CD8-positive, alpha-beta memory T cell (primary cell): ENCODE data around the gene CDK17. TPM values are rescaled to one million over a fixed set of nuclear protein-coding genes. Genes with fewer than 3 reads are reported as not detected.
"Not testable (repeated sequence)": the region's sequence is repeated elsewhere in the genome, so short reads cannot be mapped to it uniquely, and the experiment has no call there.

Experiments
- CTCF ChIA-PET: fragments of 350-600 bp; sonication (Branson Sonifier 250); formaldehyde crosslinking; loops from one replicate; lab custom pipeline; 2021; ENCODE audit warnings: antibody characterized with exemption; lab: Charles Lee
- POLR2A ChIA-PET: fragments of 350-600 bp; sonication (Branson Sonifier 250); formaldehyde crosslinking; loops from one replicate; lab custom pipeline; 2021; ENCODE audit warnings: antibody characterized with exemption; lab: Charles Lee
- DNase-seq, 5 donors: peaks; one replicate each; pipeline versions ENCODE4 v3.0.0 to v3.0.0-alpha.2; 2020 to 2022; ENCODE audit warnings: mixed read lengths in 1 of 5
- H3K27ac ChIP-seq: one replicate; pipeline ENCODE4 v1.7.0; 2013; ENCODE audit warnings: low read depth, mild to moderate bottlenecking, low read length, moderate library complexity
- H3K27me3 ChIP-seq: 2 replicates; pipeline ENCODE4 v1.7.0; 2013; ENCODE audit warnings: low read length, mild to moderate bottlenecking; ENCODE audit not compliant: insufficient read depth, poor library complexity, severe bottlenecking
- H3K36me3 ChIP-seq: 2 replicates; pipeline ENCODE4 v1.7.0; 2013; ENCODE audit warnings: mild to moderate bottlenecking, low read length, moderate library complexity; ENCODE audit not compliant: insufficient read depth
- H3K4me1 ChIP-seq: 2 replicates; pipeline ENCODE4 v1.7.0; 2013; ENCODE audit warnings: mild to moderate bottlenecking, low read length, moderate library complexity; ENCODE audit not compliant: insufficient read depth
- H3K4me3 ChIP-seq: 2 replicates; pipeline ENCODE4 v1.7.0; 2013; ENCODE audit warnings: mild to moderate bottlenecking, low read length
- H3K9me3 ChIP-seq: 2 replicates; pipeline ENCODE4 v1.7.0; 2013; ENCODE audit warnings: mild to moderate bottlenecking, low read length
- H3K27ac Mint-ChIP-seq, 8 donors: one replicate each; pipeline ENCODE4 v1.8.0; 2020 to 2021; ENCODE audit warnings: mixed read lengths in 8 of 8, mild to moderate bottlenecking in 6 of 8, inconsistent platforms in 3 of 8, moderate library complexity in 3 of 8
- H3K27me3 Mint-ChIP-seq, 2 donors: one replicate each; pipeline ENCODE4 v1.8.0; 2020 to 2021; ENCODE audit warnings: mixed read lengths in 2 of 2, mild to moderate bottlenecking in 1 of 2, moderate library complexity in 1 of 2
- H3K36me3 Mint-ChIP-seq, 3 donors: one replicate each; pipeline ENCODE4 v1.8.0; 2020 to 2021; ENCODE audit warnings: mixed read lengths in 3 of 3, inconsistent platforms in 1 of 3, mild to moderate bottlenecking in 1 of 3
- H3K4me1 Mint-ChIP-seq, 3 donors: one replicate each; pipeline ENCODE4 v1.8.0; 2020 to 2021; ENCODE audit warnings: mixed read lengths in 3 of 3, inconsistent platforms in 1 of 3, mild to moderate bottlenecking in 1 of 3
- H3K4me3 Mint-ChIP-seq, 7 donors: one replicate each; pipeline ENCODE4 v1.8.0; 2020 to 2021; ENCODE audit warnings: mixed read lengths in 7 of 7, mild to moderate bottlenecking in 6 of 7, moderate library complexity in 4 of 7, inconsistent platforms in 2 of 7
- H3K9me3 Mint-ChIP-seq, 5 donors: one replicate each; pipeline ENCODE4 v1.8.0; 2020 to 2022; ENCODE audit warnings: mixed read lengths in 5 of 5, mild to moderate bottlenecking in 3 of 5, moderate library complexity in 2 of 5, inconsistent platforms in 1 of 5
- polyA plus RNA-seq: library from polyadenylated mRNA; unstranded; fragments of 300-500 nt; fragmentation: Illumina TruSeq; gene quantifications from one replicate; pipeline ENCODE4 v1.2.3, GENCODE V29; 2021
- total RNA-seq, 2 experiments: library from RNA; stranded (reverse); gene quantifications; one replicate each; pipeline ENCODE4 v1.2.3, GENCODE V29; 2021

Gene CDK17
- total and polyA plus RNA-seq, 3 experiments from 2014 or later, result 34.6 to 40.0 (median 36.0) TPM

GRCh38 chr12:96354326-96354725 lies 45.9 kb downstream of the CDK17 start:
- ChIA-PET CTCF (no interaction called here), POLR2A (no interaction called here)
- Histone ChIP-seq H3K27ac (no peak overlapping the region), H3K27me3 (no peaks in the 10 kb centered on the region), H3K4me1 (peaks cover 75% of the 10 kb centered on the region), H3K9me3 (no peaks in the 10 kb centered on the region), H3K36me3 (no peaks in the 10 kb centered on the region), H3K4me3 (no peak overlapping the region)
- H3K27me3 Mint-ChIP-seq, result no peaks in the 10 kb centered on the region
- peaks cover 82 to 94% (median 93%) of the 10 kb centered on the region in 3 donors for H3K4me1 Mint-ChIP-seq
- H3K27ac Mint-ChIP-seq, result peak overlapping the region in 3 of 8 donors; percentile 45 to 49 (median 47)
- H3K9me3 Mint-ChIP-seq, result no peaks in the 10 kb centered on the region
- DNase-seq, result no peak
- no peaks in the 10 kb centered on the region for H3K36me3 Mint-ChIP-seq
- peak overlapping the region in 2 of 7 donors; percentile 15 to 20 for H3K4me3 Mint-ChIP-seq

GRCh38 chr12:96352161-96352835 lies 47.9 kb downstream of the CDK17 start:
- Mint-ChIP-seq H3K9me3 (no peaks in the 10 kb centered on the region), H3K36me3 (no peaks in the 10 kb centered on the region), H3K4me1 (peaks cover 82 to 98% (median 94%) of the 10 kb centered on the region in 3 donors), H3K27ac (peak overlapping the region in 5 of 8 donors; percentile 13 to 70 (median 37)), H3K27me3 (no peaks in the 10 kb centered on the region), H3K4me3 (peak overlapping the region in 4 of 7 donors; percentile 18 to 37 (median 25))
- no peaks in the 10 kb centered on the region for H3K36me3 ChIP-seq
- no peaks in the 10 kb centered on the region for H3K27me3 ChIP-seq
- no peak overlapping the region for H3K4me3 ChIP-seq
- POLR2A ChIA-PET, result no interaction called here
- CTCF ChIA-PET, result interaction anchor here (1.2 kb wide), 1 partner anchor 11 kb away, joined by 3 read pairs; no protein-coding TSS in a partner anchor
- no peaks in the 10 kb centered on the region for H3K9me3 ChIP-seq
- H3K27ac ChIP-seq, result no peak overlapping the region
- H3K4me1 ChIP-seq, result peaks cover 79% of the 10 kb centered on the region
- DNase-seq, result no peak

GRCh38 chr12:96350982-96351381 lies 49.3 kb downstream of the CDK17 start:
- Histone ChIP-seq H3K27ac (no peak overlapping the region), H3K4me1 (peaks cover 66% of the 10 kb centered on the region), H3K9me3 (no peaks in the 10 kb centered on the region), H3K4me3 (no peak overlapping the region), H3K36me3 (no peaks in the 10 kb centered on the region), H3K27me3 (no peaks in the 10 kb centered on the region)
- peak overlapping the region in 7 of 8 donors; percentile 0 to 70 (median 43) for H3K27ac Mint-ChIP-seq
- H3K9me3 Mint-ChIP-seq, result peaks cover 0 to under 1% (median 0%) of the 10 kb centered on the region in 5 donors
- ChIA-PET CTCF (no interaction called here), POLR2A (no interaction called here)
- DNase-seq, result no peak
- no peaks in the 10 kb centered on the region for H3K36me3 Mint-ChIP-seq
- no peaks in the 10 kb centered on the region for H3K27me3 Mint-ChIP-seq
- peaks cover 81 to 93% (median 89%) of the 10 kb centered on the region in 3 donors for H3K4me1 Mint-ChIP-seq
- H3K4me3 Mint-ChIP-seq, result peak overlapping the region in 3 of 7 donors; percentile 5 to 45 (median 13)

GRCh38 chr12:96347130-96347699 lies 53.0 kb downstream of the CDK17 start:
- H3K36me3 Mint-ChIP-seq, result peaks cover 13 to 24% (median 20%) of the 10 kb centered on the region in 3 donors
- Histone ChIP-seq H3K9me3 (no peaks in the 10 kb centered on the region), H3K4me3 (peak overlapping the region; percentile 13), H3K27ac (no peak overlapping the region), H3K4me1 (peaks cover 49% of the 10 kb centered on the region), H3K36me3 (no peaks in the 10 kb centered on the region), H3K27me3 (no peaks in the 10 kb centered on the region)
- CTCF ChIA-PET, result interaction anchor here (1.5 to 3.2 kb wide), 3 partner anchors 10 to 52 kb away, joined by 3 to 15 read pairs (median 3); partner anchors contain the start of gene CDK17
- no peaks in the 10 kb centered on the region for H3K27me3 Mint-ChIP-seq
- H3K4me1 Mint-ChIP-seq, result peaks cover 70 to 88% (median 81%) of the 10 kb centered on the region in 3 donors
- H3K4me3 Mint-ChIP-seq, result peak overlapping the region in 5 of 7 donors; percentile 5 to 62 (median 37)
- H3K9me3 Mint-ChIP-seq, result peaks cover 11 to 24% (median 20%) of the 10 kb centered on the region in 5 donors
- POLR2A ChIA-PET, result no interaction called here
- peak overlapping the region in 7 of 8 donors; percentile 7 to 82 (median 34) for H3K27ac Mint-ChIP-seq
- no peak for DNase-seq

- DNase-seq, POLR2A ChIA-PET, H3K27ac ChIP-seq, H3K27me3 Mint-ChIP-seq, H3K36me3 ChIP-seq, H3K27me3 ChIP-seq, H3K9me3 ChIP-seq: not testable (repeated sequence)
- Mint-ChIP-seq H3K4me1 (peaks cover 65 to 86% (median 80%) of the 10 kb centered on the region in 3 donors), H3K27ac (peak overlapping the region in 7 of 8 donors; percentile 7 to 82 (median 34)), H3K4me3 (peak overlapping the region in 5 of 7 donors; percentile 5 to 62 (median 37)), H3K36me3 (peaks cover 13 to 24% (median 20%) of the 10 kb centered on the region in 3 donors), H3K9me3 (peaks cover 11 to 24% (median 20%) of the 10 kb centered on the region in 5 donors)
- Histone ChIP-seq H3K4me3 (peak overlapping the region; percentile 13), H3K4me1 (peaks cover 45% of the 10 kb centered on the region)
- CTCF ChIA-PET, result interaction anchor here (1.5 to 3.2 kb wide), 3 partner anchors 9 to 53 kb away, joined by 3 to 15 read pairs (median 3); partner anchors contain the start of gene CDK17
These were observed 53.5 kb downstream of the CDK17 start for GRCh38 chr12:96346716-96347115.

GRCh38 chr12:96344124-96344695 lies 56.0 kb downstream of the CDK17 start:
- H3K9me3 ChIP-seq, result no peaks in the 10 kb centered on the region
- no peak overlapping the region for H3K27ac ChIP-seq
- H3K27me3 ChIP-seq, result no peaks in the 10 kb centered on the region
- DNase-seq, result no peak
- Mint-ChIP-seq H3K4me1 (peaks cover 58 to 77% (median 75%) of the 10 kb centered on the region in 3 donors), H3K27me3 (no peaks in the 10 kb centered on the region), H3K9me3 (peaks cover 11 to 24% (median 20%) of the 10 kb centered on the region in 5 donors), H3K4me3 (peak overlapping the region in 5 of 7 donors; percentile 13 to 69 (median 41)), H3K36me3 (peaks cover 13 to 24% (median 20%) of the 10 kb centered on the region in 3 donors), H3K27ac (peak overlapping the region in 4 of 8 donors; percentile 53 to 79 (median 63))
- no peaks in the 10 kb centered on the region for H3K36me3 ChIP-seq
- CTCF ChIA-PET, result interaction anchor here (1.3 kb wide), 1 partner anchor 56 kb away, joined by 3 read pairs; the partner anchor contains the start of gene CDK17
- POLR2A ChIA-PET, result no interaction called here
- H3K4me1 ChIP-seq, result peaks cover 40% of the 10 kb centered on the region
- H3K4me3 ChIP-seq, result no peak overlapping the region

- Mint-ChIP-seq H3K36me3 (peaks cover 13 to 24% (median 22%) of the 10 kb centered on the region in 3 donors), H3K27me3 (no peaks in the 10 kb centered on the region), H3K9me3 (peaks cover 11 to 24% (median 20%) of the 10 kb centered on the region in 5 donors), H3K27ac (peak overlapping the region in 7 of 8 donors; percentile 22 to 79 (median 58)), H3K4me1 (peaks cover 58 to 77% (median 75%) of the 10 kb centered on the region in 3 donors), H3K4me3 (peak overlapping the region; percentile 13 to 69 (median 41))
- ChIA-PET POLR2A (interaction anchor here (0.6 to 1.1 kb wide), 2 partner anchors 50 to 57 kb away, joined by 3 to 4 read pairs; partner anchors contain the start of gene CDK17), CTCF (interaction anchor here (1.1 to 1.2 kb wide), 2 partner anchors 14 to 173 kb away, joined by 3 read pairs; no protein-coding TSS in a partner anchor)
- Histone ChIP-seq H3K36me3 (no peaks in the 10 kb centered on the region), H3K4me3 (no peak overlapping the region), H3K9me3 (no peaks in the 10 kb centered on the region), H3K27ac (no peak overlapping the region), H3K4me1 (peaks cover 35% of the 10 kb centered on the region), H3K27me3 (no peaks in the 10 kb centered on the region)
- peak in 1 of 5 donors; percentile 48 for DNase-seq
These were observed 56.8 kb downstream of the CDK17 start for GRCh38 chr12:96343347-96343954.
